ENCODE data around the gene AOX1. TPM values are rescaled to one million over a fixed set of nuclear protein-coding genes. Genes with fewer than 3 reads are reported as not detected.

AOX1 gene
- total RNA-seq, 1 experiment from 2014 or later: 0.45 TPM

GRCh38 chr2:200655918-200656580, 70.2 kb downstream of the AOX1 start:
- intact Hi-C loops (cut with micrococcal nuclease; ENCODE audit: unreplicated experiment): no loop called here

DNA sequence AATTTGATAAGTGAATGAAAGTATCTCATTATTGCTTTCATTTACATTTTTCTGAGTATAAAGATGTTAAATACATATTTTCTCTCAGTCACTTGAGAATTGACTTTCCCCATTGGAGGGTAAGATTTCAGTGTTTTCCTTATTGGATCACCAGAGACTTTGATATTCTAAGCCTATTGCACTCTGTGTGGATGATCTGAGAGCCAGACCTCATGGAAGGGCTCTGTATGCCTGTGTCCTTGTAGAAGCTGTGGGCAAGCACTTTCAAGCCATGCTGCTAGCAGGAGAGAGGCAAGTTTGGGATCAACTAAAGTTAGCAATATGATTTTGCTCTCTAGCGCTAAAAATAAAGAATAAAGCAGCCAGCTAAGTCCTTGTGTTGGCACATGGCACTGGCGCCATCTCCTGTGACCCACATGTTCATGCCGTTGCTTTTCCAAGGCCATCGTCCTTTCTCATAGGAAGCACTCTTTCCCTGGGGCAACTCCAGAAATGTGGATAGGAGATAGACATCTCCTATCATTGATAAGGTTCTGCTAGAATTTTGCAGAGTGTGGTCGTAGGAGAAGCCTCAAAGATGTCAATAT, 72.6 kb downstream of the AOX1 start:
- no peak overlapping the region for H3K4me3 Mint-ChIP-seq (ENCODE audit: low read depth, unreplicated experiment)
- intact Hi-C loops (cut with micrococcal nuclease; ENCODE audit: unreplicated experiment): loop anchor here (2.0 kb wide), 1 partner anchor 80 kb away; no protein-coding TSS in a partner anchor
- CTCF ChIA-PET: no interaction called here
- peaks cover 20% of the 10 kb centered on the region for H3K27me3 Mint-ChIP-seq (ENCODE audit: unreplicated experiment)
- TF ChIP-seq, protein P1, sequence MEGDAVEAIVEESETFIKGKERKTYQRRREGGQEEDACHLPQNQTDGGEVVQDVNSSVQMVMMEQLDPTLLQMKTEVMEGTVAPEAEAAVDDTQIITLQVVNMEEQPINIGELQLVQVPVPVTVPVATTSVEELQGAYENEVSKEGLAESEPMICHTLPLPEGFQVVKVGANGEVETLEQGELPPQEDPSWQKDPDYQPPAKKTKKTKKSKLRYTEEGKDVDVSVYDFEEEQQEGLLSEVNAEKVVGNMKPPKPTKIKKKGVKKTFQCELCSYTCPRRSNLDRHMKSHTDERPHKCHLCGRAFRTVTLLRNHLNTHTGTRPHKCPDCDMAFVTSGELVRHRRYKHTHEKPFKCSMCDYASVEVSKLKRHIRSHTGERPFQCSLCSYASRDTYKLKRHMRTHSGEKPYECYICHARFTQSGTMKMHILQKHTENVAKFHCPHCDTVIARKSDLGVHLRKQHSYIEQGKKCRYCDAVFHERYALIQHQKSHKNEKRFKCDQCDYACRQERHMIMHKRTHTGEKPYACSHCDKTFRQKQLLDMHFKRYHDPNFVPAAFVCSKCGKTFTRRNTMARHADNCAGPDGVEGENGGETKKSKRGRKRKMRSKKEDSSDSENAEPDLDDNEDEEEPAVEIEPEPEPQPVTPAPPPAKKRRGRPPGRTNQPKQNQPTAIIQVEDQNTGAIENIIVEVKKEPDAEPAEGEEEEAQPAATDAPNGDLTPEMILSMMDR (IDR thresholded peaks at IDR 0.05; ENCODE audit: unreplicated experiment): no peak
- H3K4me1 Mint-ChIP-seq (ENCODE audit: low read depth, unreplicated experiment): peaks cover 16% of the 10 kb centered on the region
- no TSS peak for BruUV-seq (replicated peaks)
- H3K9me3 Mint-ChIP-seq (ENCODE audit: low read depth, unreplicated experiment): no peaks in the 10 kb centered on the region
- DNase-seq: no peak
- no peaks in the 10 kb centered on the region for H3K36me3 Mint-ChIP-seq (ENCODE audit: insufficient read depth, unreplicated experiment)
- no peak overlapping the region for H3K27ac Mint-ChIP-seq (ENCODE audit: unreplicated experiment)

More at GRCh38 chr2:200655918-200656580, 70.2 kb downstream of the AOX1 start:
- Mint-ChIP-seq H3K9me3 (ENCODE audit: low read depth, unreplicated experiment) (no peaks in the 10 kb centered on the region), H3K27me3 (ENCODE audit: unreplicated experiment) (peaks cover 44% of the 10 kb centered on the region), H3K36me3 (ENCODE audit: insufficient read depth, unreplicated experiment) (no peaks in the 10 kb centered on the region), H3K4me3 (ENCODE audit: low read depth, unreplicated experiment) (no peak overlapping the region), H3K4me1 (ENCODE audit: low read depth, unreplicated experiment) (no peaks in the 10 kb centered on the region), H3K27ac (ENCODE audit: unreplicated experiment) (no peak overlapping the region)
- TF ChIP-seq, protein P1 (IDR thresholded peaks at IDR 0.05; ENCODE audit: unreplicated experiment): no peak
- BruUV-seq (replicated peaks): no TSS peak
- CTCF ChIA-PET: no interaction called here
- DNase-seq: no peak

DNA sequence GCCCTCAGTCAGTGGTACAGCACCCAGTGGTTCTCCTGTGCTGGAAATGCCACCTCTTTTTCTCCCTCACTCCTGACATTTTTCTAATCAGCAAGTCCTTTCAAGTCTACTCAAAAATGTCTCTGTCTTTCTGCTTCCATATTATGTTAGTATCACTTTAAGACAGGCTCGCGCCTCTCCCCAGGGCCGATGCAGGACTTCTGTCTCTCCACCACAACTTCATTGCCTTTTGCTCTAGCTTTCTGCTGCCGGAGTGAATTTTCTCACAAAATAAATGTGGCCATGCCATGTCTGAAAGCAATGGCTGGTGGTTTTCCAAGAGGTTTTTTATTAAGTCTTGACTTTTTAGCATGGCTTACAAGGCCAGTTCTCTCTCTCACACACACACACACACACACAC, 73.6 kb downstream of the AOX1 start:
- TF ChIP-seq, protein P1 (IDR thresholded peaks at IDR 0.05; ENCODE audit: unreplicated experiment): no peak
- no peak for DNase-seq
- BruUV-seq (replicated peaks): no TSS peak
- peaks cover 20% of the 10 kb centered on the region for H3K27me3 Mint-ChIP-seq (ENCODE audit: unreplicated experiment)
- intact Hi-C loops (cut with micrococcal nuclease; ENCODE audit: unreplicated experiment): loop anchor here (2.0 kb wide), 1 partner anchor 81 kb away; no protein-coding TSS in a partner anchor
- no peak overlapping the region for H3K4me3 Mint-ChIP-seq (ENCODE audit: low read depth, unreplicated experiment)
- peaks cover 16% of the 10 kb centered on the region for H3K4me1 Mint-ChIP-seq (ENCODE audit: low read depth, unreplicated experiment)
- H3K9me3 Mint-ChIP-seq (ENCODE audit: low read depth, unreplicated experiment): no peaks in the 10 kb centered on the region
- H3K36me3 Mint-ChIP-seq (ENCODE audit: insufficient read depth, unreplicated experiment): no peaks in the 10 kb centered on the region
- CTCF ChIA-PET: interaction anchor here (0.7 kb wide), 1 partner anchor 172 kb away, joined by 5 read pairs; no protein-coding TSS in a partner anchor
- H3K27ac Mint-ChIP-seq (ENCODE audit: unreplicated experiment): no peak overlapping the region

DNA sequence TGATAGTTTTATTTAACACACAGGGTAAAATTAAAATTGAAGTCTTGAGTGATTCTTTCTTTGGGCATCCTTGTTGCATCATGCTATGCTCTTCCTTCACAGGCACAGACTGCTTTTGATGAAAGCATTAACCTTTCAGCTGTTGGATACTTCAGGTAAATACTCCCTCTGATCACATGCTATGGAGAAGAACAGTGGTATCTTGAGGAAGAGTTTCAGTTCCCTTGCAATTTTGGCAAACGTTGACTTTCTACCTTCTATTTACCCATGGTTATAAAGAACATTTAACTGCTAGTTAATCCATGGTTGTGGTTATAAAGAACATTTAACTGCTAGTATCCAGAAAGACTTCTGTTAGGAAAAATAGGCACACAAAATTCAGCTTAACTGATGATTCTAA, 75.7 kb downstream of the AOX1 start:
- CTCF ChIA-PET: no interaction called here

More for the DNA sequence above, 75.7 kb downstream of the AOX1 start:
- Mint-ChIP-seq H3K36me3 (ENCODE audit: insufficient read depth, unreplicated experiment) (no peaks in the 10 kb centered on the region), H3K4me1 (ENCODE audit: low read depth, unreplicated experiment) (peaks cover 16% of the 10 kb centered on the region), H3K4me3 (ENCODE audit: low read depth, unreplicated experiment) (no peak overlapping the region), H3K27ac (ENCODE audit: unreplicated experiment) (no peak overlapping the region), H3K9me3 (ENCODE audit: low read depth, unreplicated experiment) (no peaks in the 10 kb centered on the region), H3K27me3 (ENCODE audit: unreplicated experiment) (peaks cover 17% of the 10 kb centered on the region)
- BruUV-seq (replicated peaks): no TSS peak
- no peak for DNase-seq
- TF ChIP-seq, protein P1 (IDR thresholded peaks at IDR 0.05; ENCODE audit: unreplicated experiment): no peak
- intact Hi-C loops (cut with micrococcal nuclease; ENCODE audit: unreplicated experiment): no loop called here
